DMS79 treated with DMSO at 0.1 percent for 48 hours (cell line): ENCODE data around the gene SARS1.
"Not testable (repeated sequence)": the region's sequence is repeated elsewhere in the genome, so short reads cannot be mapped to it uniquely, and the experiment has no call there.

Experiments
- DNase-seq: peaks from one replicate; lab custom pipeline; 2025; lab: John Stamatoyannopoulos, UW

SARS1 gene

GRCh38 chr1:109213824-109214693, at the start of gene SARS1:
Gene SARS1 (plus strand): TSS chr1:109213918. CDS start chr1:109213993, 75 bp downstream.
- DNase-seq: peak; percentile 87

GRCh38 chr1:109164538-109164937, 49.2 kb upstream of the SARS1 start:
- DNase-seq: no peak

- DNase-seq: no peak
These were observed 46.7 kb upstream of the SARS1 start for GRCh38 chr1:109167001-109167506.

GRCh38 chr1:109170035-109170764, 43.5 kb upstream of the SARS1 start:
- no peak for DNase-seq

- no peak for DNase-seq
These were observed 42.1 kb upstream of the SARS1 start for GRCh38 chr1:109171646-109172045.

- not testable (repeated sequence) for DNase-seq
These were observed 37.4 kb upstream of the SARS1 start for GRCh38 chr1:109176349-109176748.

- DNase-seq: not testable (repeated sequence)
These were observed 33.0 kb upstream of the SARS1 start for GRCh38 chr1:109180715-109181084.

GRCh38 chr1:109181085-109181806, 32.5 kb upstream of the SARS1 start:
- DNase-seq: no peak

- DNase-seq: no peak
These were observed 31.9 kb upstream of the SARS1 start for GRCh38 chr1:109181807-109182163.

GRCh38 chr1:109183058-109183738, 30.5 kb upstream of the SARS1 start:
- no peak for DNase-seq

GRCh38 chr1:109184687-109185086, 29.0 kb upstream of the SARS1 start:
- no peak for DNase-seq

GRCh38 chr1:109185357-109185756, 28.4 kb upstream of the SARS1 start:
- DNase-seq: no peak

GRCh38 chr1:109185990-109186732, 27.6 kb upstream of the SARS1 start:
- DNase-seq: peak; percentile 10

GRCh38 chr1:109186733-109187086, 27.0 kb upstream of the SARS1 start:
- DNase-seq: no peak

- no peak for DNase-seq
These were observed 26.6 kb upstream of the SARS1 start for GRCh38 chr1:109187127-109187526.

- DNase-seq: no peak
These were observed 25.5 kb upstream of the SARS1 start for GRCh38 chr1:109188200-109188599.

- DNase-seq: no peak
These were observed 24.9 kb upstream of the SARS1 start for GRCh38 chr1:109188781-109189180.

- no peak for DNase-seq
These were observed 23.5 kb upstream of the SARS1 start for GRCh38 chr1:109190189-109190588.

- no peak for DNase-seq
These were observed 22.3 kb upstream of the SARS1 start for GRCh38 chr1:109191377-109191776.

- no peak for DNase-seq
These were observed 21.8 kb upstream of the SARS1 start for GRCh38 chr1:109191891-109192290.

GRCh38 chr1:109192433-109192832, 21.3 kb upstream of the SARS1 start:
- DNase-seq: no peak
